MM.1S (cell line): ENCODE measurements around the gene CPPED1.

Experiments used
- EZH2 ChIP-seq: fragments of 300-600 bp; sonication (generic); optimal IDR thresholded peaks from 2 replicates; pipeline ENCODE3; 2017; ENCODE audit warnings: low read depth, mild to moderate bottlenecking, antibody characterized with exemption, low read length, mixed read lengths
- TF ChIP-seq, protein P1 (sequence below): fragments of 300-600 bp; sonication (generic); IDR thresholded peaks from 2 replicates; pipeline ENCODE4 v1.5.1; 2016; ENCODE audit warnings: antibody characterized with exemption, low read length, mixed read lengths

DNA sequence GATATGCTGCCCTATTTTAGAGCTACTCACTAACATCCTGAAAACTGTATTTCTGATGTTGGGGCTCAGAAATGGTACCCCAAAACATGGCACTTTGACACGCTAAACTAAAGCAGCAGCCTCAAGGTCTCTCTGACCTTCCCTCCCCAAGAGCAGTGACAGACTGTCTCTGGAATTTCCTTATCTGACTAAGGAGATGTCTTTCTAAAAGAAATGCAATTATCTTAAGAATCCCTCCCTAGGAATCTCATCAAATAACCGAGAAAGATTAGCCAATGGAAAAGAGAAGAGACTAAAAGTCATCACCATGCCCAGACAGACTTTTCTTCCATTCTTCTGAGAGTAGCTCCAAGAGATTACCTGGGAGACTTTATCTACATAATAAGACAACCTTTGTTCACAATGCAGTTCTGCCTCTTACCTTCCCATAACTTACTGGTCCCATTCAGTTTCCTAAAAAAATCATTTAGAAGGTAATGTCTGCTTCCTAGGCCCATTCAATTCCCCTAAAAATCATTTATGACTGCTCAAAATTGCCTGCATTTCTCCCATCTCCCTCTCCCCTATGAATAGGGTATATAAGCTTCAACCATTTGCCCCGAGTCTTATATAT lies 123.9 kb downstream of the CPPED1 start:
- no peak for TF ChIP-seq EZH2
- TF ChIP-seq, protein P1, sequence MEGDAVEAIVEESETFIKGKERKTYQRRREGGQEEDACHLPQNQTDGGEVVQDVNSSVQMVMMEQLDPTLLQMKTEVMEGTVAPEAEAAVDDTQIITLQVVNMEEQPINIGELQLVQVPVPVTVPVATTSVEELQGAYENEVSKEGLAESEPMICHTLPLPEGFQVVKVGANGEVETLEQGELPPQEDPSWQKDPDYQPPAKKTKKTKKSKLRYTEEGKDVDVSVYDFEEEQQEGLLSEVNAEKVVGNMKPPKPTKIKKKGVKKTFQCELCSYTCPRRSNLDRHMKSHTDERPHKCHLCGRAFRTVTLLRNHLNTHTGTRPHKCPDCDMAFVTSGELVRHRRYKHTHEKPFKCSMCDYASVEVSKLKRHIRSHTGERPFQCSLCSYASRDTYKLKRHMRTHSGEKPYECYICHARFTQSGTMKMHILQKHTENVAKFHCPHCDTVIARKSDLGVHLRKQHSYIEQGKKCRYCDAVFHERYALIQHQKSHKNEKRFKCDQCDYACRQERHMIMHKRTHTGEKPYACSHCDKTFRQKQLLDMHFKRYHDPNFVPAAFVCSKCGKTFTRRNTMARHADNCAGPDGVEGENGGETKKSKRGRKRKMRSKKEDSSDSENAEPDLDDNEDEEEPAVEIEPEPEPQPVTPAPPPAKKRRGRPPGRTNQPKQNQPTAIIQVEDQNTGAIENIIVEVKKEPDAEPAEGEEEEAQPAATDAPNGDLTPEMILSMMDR, result no peak
